ENCODE results near the gene NGB.

NGB gene

GRCh38 chr14:77238996-77239395, 32.0 kb downstream of the NGB start:
- in situ Hi-C loops (cut with MboI; ENCODE audit: low sequenced_read_pairs), result no loop called here

GRCh38 chr14:77238356-77238755, 32.6 kb downstream of the NGB start:
- in situ Hi-C loops (cut with MboI; ENCODE audit: low sequenced_read_pairs), result no loop called here

DNA sequence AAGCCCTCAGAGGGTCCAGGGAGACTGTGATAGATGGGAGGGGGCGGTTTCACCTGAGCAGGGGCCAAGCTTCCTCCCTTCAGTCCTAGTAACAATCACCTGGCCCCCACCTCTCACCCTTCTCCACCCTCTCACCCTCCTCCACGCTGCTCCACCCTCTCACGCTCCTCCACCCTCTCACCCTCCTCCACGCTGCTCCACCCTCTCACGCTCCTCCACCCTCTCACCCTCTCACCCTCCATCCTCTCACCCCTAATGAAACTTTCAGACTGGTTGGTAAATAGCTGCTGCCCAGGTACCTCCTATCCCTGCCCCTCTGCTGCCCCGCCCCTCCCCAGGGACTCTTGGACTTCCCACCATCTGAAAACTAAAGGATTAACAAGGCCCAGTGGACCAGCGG, 34.2 kb downstream of the NGB start:
- in situ Hi-C loops (cut with MboI; ENCODE audit: low sequenced_read_pairs), result no loop called here

DNA sequence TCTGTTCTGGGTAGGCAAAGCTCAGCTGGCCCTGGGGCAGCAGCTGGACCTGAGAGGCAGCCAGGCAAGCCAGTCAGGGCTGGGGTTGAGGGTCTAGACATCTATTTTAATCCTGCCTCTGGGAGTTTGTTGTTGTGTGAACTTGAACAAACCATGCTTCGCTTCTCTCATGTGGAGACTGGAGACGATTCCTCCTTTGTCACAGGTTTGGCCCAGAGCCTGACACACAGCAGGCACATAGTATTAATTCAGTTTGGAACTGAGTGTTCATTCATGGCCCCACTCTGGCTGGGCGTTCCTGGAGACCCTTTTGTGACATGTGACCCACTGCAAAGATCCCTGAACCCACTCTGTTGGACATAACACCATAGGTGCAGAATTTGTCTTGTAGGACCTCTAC, 39.3 kb downstream of the NGB start:
- in situ Hi-C loops (cut with MboI; ENCODE audit: low sequenced_read_pairs), result no loop called here

DNA sequence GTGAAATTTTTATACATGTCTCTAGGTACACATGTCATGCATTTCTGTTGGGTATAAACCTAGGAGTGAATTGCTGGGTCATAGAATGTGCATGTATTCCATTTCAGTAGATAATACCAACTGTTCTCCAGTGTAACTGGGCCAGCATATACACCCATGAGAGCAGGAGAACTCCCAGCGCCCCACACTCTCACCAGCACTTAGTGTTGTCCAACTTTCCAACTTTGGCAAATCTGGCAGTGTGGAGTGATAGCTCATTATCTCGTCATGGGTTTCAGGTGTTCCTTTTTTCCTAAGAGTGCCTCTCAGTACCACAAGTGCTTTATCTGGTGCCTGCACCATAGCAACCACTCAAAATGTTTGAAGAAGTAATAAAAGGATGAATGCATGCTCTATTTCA, 40.1 kb downstream of the NGB start:
- in situ Hi-C loops (cut with MboI; ENCODE audit: low sequenced_read_pairs), result no loop called here

GRCh38 chr14:77228056-77228455, 43.0 kb downstream of the NGB start:
- in situ Hi-C loops (cut with MboI; ENCODE audit: low sequenced_read_pairs), result no loop called here

DNA sequence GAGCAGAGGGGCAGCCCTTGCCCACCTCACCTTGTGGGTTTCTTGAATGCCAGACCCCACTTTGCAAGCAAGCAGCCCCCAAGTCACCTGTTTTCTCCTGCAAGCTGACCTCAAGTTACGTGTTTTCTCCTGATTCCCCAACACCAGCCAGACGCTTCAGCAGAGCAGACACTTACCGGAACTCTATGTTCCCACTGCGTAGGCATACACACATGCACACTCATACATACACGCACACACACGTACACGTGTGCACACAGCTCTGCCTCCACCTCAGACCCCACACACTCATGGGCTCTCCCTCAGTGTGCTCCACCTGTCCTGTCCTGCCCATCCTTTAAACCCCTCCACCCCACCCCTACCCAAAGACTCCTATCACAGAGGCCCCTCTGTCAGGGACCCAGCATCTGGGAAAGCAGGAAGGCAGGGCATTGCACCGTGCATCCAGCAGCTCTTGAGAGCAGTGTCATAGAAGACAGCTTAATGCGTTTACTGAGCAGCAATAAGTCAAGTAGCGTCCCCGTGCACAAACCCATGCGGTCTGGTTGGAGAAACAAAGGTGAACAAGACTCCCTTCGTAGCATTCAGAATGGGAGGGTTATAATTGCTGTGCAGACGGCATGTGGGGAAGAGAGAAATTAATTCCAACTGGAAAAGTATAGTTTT, 45.0 kb downstream of the NGB start:
- in situ Hi-C loops (cut with MboI; ENCODE audit: low sequenced_read_pairs), result no loop called here

- in situ Hi-C loops (cut with MboI; ENCODE audit: low sequenced_read_pairs), result no loop called here
Measured at GRCh38 chr14:77225254-77225653, 45.8 kb downstream of the NGB start.

DNA sequence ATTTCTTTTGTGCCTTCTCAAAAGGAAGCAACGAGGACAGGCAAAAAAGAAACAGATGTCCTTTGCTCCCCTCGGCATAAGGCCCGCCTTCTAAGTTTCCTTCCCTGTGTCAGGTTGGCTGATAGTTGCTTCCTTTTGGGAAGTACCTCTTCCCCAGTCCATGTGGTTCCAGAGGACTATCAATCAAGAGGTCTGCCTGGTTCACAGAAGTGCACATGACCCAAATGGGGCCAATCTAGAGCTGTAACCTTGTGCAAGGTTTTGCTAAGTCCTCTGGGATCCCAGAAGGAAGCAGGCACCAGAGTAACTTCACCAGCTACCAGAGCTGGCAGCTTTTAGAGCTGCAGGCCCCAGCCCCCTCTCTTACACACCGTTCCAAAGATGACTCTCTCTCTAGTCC, 46.8 kb downstream of the NGB start:
- in situ Hi-C loops (cut with MboI; ENCODE audit: low sequenced_read_pairs), result no loop called here

DNA sequence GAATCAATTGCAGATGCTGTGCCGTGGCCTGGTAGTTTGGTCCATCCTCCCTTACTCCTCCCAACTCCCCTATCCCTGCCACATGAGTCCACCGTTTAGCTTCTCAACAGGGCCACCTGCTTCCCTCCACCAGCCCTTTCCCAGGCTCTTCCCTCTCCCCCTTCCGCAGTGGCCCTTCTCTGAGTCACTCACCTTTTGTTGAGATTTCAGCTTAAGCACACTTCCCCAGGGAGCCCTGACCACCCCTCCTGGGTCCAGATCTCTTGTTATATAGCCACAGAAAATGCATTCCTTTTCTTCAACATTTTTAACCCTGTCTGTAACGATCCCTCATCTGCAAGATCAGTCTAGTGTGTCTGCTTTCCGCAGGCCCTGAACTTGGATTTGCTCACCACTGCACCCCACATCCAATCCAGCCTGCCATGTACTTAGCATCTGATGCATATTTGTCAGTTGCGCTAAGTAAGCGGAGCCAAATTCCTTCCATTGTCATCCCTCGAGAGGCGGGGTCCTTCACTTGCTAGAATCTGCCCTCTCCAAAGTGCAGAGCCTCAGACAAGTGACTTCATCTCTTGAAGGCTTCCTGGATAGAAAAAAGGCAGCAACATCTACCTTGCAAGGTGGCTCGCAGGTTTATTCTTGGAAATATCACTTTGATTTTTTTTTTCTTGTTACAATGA, 48.3 kb downstream of the NGB start:
- in situ Hi-C loops (cut with MboI; ENCODE audit: low sequenced_read_pairs), result no loop called here

GRCh38 chr14:77221241-77221871, 49.6 kb downstream of the NGB start:
- in situ Hi-C loops (cut with MboI; ENCODE audit: low sequenced_read_pairs), result no loop called here

- in situ Hi-C loops (cut with MboI; ENCODE audit: low sequenced_read_pairs), result no loop called here
Measured at GRCh38 chr14:77220246-77221017, 50.6 kb downstream of the NGB start.

- in situ Hi-C loops (cut with MboI; ENCODE audit: low sequenced_read_pairs), result no loop called here
Measured at GRCh38 chr14:77219591-77219990, 51.4 kb downstream of the NGB start.

DNA sequence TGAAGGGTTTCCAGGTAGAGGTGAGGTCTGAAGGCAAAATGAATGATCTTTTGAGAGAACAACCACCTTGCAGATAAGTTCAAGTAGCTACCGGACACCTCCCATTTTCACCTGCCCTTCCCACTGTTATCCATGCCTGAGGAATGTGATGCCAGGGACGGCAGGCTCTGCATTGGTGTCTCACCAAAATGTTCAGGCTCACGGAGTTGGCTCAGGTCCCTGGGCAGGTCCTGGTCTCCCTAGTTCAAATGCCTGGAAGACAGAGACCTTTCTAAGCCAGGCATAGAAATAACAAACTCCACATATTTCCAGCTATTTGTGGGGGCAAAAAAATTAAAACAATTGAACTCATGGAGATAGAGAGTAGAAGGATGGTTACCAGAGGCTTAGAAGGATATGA, 53.5 kb downstream of the NGB start:
- in situ Hi-C loops (cut with MboI; ENCODE audit: low sequenced_read_pairs), result no loop called here
